Activated T-cell treated with anti-CD3 and anti-CD28 coated beads, Interleukin-2, amount 50 U/mL, for 72 hours (primary cell): Measurements from ENCODE around the gene CALCOCO2. TPM values are rescaled to one million over a fixed set of nuclear protein-coding genes. Genes with fewer than 3 reads are reported as not detected.
"Not testable (repeated sequence)": the region's sequence is repeated elsewhere in the genome, so short reads cannot be mapped to it uniquely, and the experiment has no call there.

Source experiments
- ATAC-seq, 2 donors: fragments of 150-1000 bp; cut with Tn5 transposase; replicated peaks in 1 of 2; 2 replicates each; pipeline ENCODE4 v1.10.0; 2021; ENCODE audit warnings: moderate library complexity in 2 of 2, mild to moderate bottlenecking in 1 of 2
- DNase-seq, 2 donors: peaks; one replicate each; pipeline ENCODE4 v3.0.0; 2021 to 2022; ENCODE audit warnings: mixed read lengths in 1 of 2
- H3K27ac Mint-ChIP-seq: one replicate; pipeline ENCODE4 v1.8.0; 2022; ENCODE audit warnings: mild to moderate bottlenecking, moderate library complexity, mixed read lengths
- H3K27me3 Mint-ChIP-seq: one replicate; pipeline ENCODE4 v1.8.0; 2022; ENCODE audit warnings: low read depth, mixed read lengths
- H3K36me3 Mint-ChIP-seq, 2 donors: one replicate each; pipeline ENCODE4 v1.8.0; 2022; ENCODE audit warnings: mixed read lengths in 2 of 2, mild to moderate bottlenecking in 1 of 2; ENCODE audit not compliant: insufficient read depth in 2 of 2
- H3K4me1 Mint-ChIP-seq: one replicate; pipeline ENCODE4 v1.8.0; 2022; ENCODE audit warnings: low read depth, mixed read lengths
- H3K4me3 Mint-ChIP-seq, 2 donors: one replicate each; pipeline ENCODE4 v1.8.0; 2022; ENCODE audit warnings: mild to moderate bottlenecking in 2 of 2, mixed read lengths in 2 of 2, moderate library complexity in 2 of 2
- H3K9me3 Mint-ChIP-seq, 2 donors: one replicate each; pipeline ENCODE4 v1.8.0; 2022; ENCODE audit warnings: mixed read lengths in 2 of 2
- total RNA-seq, 2 donors: library from RNA; stranded (reverse); gene quantifications; one replicate each; pipeline ENCODE4 v1.2.3, GENCODE V29; 2022

Gene CALCOCO2, protein sequence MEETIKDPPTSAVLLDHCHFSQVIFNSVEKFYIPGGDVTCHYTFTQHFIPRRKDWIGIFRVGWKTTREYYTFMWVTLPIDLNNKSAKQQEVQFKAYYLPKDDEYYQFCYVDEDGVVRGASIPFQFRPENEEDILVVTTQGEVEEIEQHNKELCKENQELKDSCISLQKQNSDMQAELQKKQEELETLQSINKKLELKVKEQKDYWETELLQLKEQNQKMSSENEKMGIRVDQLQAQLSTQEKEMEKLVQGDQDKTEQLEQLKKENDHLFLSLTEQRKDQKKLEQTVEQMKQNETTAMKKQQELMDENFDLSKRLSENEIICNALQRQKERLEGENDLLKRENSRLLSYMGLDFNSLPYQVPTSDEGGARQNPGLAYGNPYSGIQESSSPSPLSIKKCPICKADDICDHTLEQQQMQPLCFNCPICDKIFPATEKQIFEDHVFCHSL
- total RNA-seq: 100 to 1,000 TPM in 1 of 2 donors, 10 to 100 TPM in 1; 97.0 to 132 TPM

GRCh38 chr17:48830840-48831548 is at the start of gene CALCOCO2:
CALCOCO2 (plus strand) TSS chr17:48831035; CDS start chr17:48841708, 10,673 bp downstream.
- Mint-ChIP-seq H3K27ac (peak within 1 kb of the TSS; percentile 75), H3K4me1 (peaks cover 53% of the 10 kb centered on the region), H3K27me3 (peaks cover 5% of the 10 kb centered on the region), H3K4me3 (peak within 1 kb of the TSS; percentile 90 to 94), H3K9me3 (no peaks in the 10 kb centered on the region), H3K36me3 (peaks cover 0 to 2% of the 10 kb centered on the region in 2 donors)
- DNase-seq (peak; percentile 92 to 94), ATAC-seq (peak; percentile 89 to 91)

DNA sequence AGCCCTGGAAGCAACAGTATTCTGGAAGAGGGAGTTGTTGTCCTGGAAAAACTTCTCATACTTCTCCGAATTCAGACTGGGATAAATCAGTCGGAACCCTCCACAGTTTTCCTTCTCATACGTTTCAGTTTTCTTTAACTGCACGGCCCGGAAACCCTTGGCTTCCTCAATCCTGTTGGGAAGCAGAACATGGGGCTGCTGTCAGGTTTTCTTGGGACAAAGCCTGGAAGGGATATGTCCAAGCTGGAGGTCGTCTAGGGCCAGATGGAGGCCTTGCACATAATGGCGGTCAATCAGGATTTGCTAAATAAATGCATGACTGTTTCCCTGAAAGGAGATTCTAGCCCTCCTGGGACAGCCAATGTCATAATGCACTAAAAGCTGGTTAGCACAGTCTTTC is 43.0 kb upstream of the CALCOCO2 start:
- Mint-ChIP-seq H3K9me3 (no peaks in the 10 kb centered on the region), H3K27ac (no peak overlapping the region), H3K4me1 (peaks cover 17% of the 10 kb centered on the region), H3K27me3 (peaks cover 52% of the 10 kb centered on the region), H3K4me3 (no peak overlapping the region), H3K36me3 (no peaks in the 10 kb centered on the region)
- DNase-seq (no peak), ATAC-seq (no peak)

- H3K9me3 Mint-ChIP-seq: no peaks in the 10 kb centered on the region
- ATAC-seq (no peak), DNase-seq (no peak)
- no peak overlapping the region for H3K27ac Mint-ChIP-seq
- H3K27me3 Mint-ChIP-seq: peaks cover 74% of the 10 kb centered on the region
- no peaks in the 10 kb centered on the region for H3K36me3 Mint-ChIP-seq
- H3K4me1 Mint-ChIP-seq: peaks cover 17% of the 10 kb centered on the region
- H3K4me3 Mint-ChIP-seq: no peak overlapping the region
Observed at GRCh38 chr17:48790607-48791127, 40.2 kb upstream of the CALCOCO2 start.

DNA sequence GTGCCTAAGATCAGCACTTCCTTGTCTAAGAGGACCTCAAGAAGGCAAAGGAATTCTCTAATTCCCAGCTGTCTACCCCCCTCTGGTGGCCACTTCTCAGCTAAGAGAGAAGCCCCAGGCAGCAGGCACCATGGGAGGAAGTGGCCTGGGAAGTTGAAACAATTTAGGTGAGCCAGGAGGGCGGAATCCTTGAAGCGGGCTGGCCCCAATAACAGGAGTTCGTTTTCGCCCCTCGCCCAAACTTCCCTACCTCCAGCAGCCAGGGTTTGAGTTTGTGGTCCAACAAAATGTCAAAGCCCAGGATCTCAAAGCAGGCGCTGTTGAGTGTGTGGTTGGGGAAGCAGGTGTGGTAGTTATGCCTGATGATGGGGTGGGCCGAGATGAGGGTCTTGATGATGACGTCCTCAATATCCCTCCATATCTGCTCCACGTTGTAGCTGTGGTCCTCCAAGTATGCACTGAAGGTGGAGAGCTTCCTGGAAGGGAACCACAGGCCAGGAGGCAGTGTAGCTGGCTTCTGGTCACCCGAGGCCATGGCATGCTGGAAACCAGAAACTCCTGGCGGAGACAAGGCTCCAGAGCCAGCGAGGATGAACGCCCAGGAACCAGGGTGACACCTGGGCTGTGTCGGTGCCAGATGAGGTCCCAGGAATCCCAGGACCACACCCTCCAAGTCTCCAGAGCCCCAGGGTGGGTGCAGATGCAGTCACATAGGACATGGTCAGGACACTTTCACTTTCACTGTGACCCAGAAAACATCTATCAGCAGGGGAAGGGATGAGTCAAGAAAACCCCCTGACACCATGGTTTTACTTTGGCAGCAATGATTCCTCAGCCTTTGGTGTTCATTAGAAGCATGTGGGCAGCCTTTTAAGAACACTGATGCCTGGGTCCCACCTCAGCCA is 39.5 kb upstream of the CALCOCO2 start:
- peaks cover 71% of the 10 kb centered on the region for H3K27me3 Mint-ChIP-seq
- peaks cover 17% of the 10 kb centered on the region for H3K4me1 Mint-ChIP-seq
- no peak overlapping the region for H3K4me3 Mint-ChIP-seq
- H3K36me3 Mint-ChIP-seq: no peaks in the 10 kb centered on the region
- no peaks in the 10 kb centered on the region for H3K9me3 Mint-ChIP-seq
- peak; percentile 86 to 93 for ATAC-seq
- DNase-seq: peak; percentile 16 to 36
- H3K27ac Mint-ChIP-seq: no peak overlapping the region

GRCh38 chr17:48792033-48792798 is 38.6 kb upstream of the CALCOCO2 start:
- H3K27me3 Mint-ChIP-seq: peaks cover 70% of the 10 kb centered on the region
- no peak for ATAC-seq
- H3K36me3 Mint-ChIP-seq: no peaks in the 10 kb centered on the region
- H3K4me3 Mint-ChIP-seq: no peak overlapping the region
- H3K27ac Mint-ChIP-seq: no peak overlapping the region
- H3K4me1 Mint-ChIP-seq: peaks cover 17% of the 10 kb centered on the region
- no peak for DNase-seq
- H3K9me3 Mint-ChIP-seq: no peaks in the 10 kb centered on the region

GRCh38 chr17:48795444-48796162 is 35.2 kb upstream of the CALCOCO2 start:
- ATAC-seq (no peak), DNase-seq (no peak)
- no peak overlapping the region for H3K4me3 Mint-ChIP-seq
- no peaks in the 10 kb centered on the region for H3K36me3 Mint-ChIP-seq
- peaks cover 17% of the 10 kb centered on the region for H3K4me1 Mint-ChIP-seq
- H3K27me3 Mint-ChIP-seq: peaks cover 50% of the 10 kb centered on the region
- H3K27ac Mint-ChIP-seq: no peak overlapping the region
- H3K9me3 Mint-ChIP-seq: no peaks in the 10 kb centered on the region

- peaks cover 14% of the 10 kb centered on the region for H3K4me1 Mint-ChIP-seq
- H3K4me3 Mint-ChIP-seq, DNase-seq, H3K36me3 Mint-ChIP-seq, H3K9me3 Mint-ChIP-seq, H3K27ac Mint-ChIP-seq, ATAC-seq: not testable (repeated sequence)
- peaks cover 44% of the 10 kb centered on the region for H3K27me3 Mint-ChIP-seq
Observed at GRCh38 chr17:48796163-48796522, 34.7 kb upstream of the CALCOCO2 start.

DNA sequence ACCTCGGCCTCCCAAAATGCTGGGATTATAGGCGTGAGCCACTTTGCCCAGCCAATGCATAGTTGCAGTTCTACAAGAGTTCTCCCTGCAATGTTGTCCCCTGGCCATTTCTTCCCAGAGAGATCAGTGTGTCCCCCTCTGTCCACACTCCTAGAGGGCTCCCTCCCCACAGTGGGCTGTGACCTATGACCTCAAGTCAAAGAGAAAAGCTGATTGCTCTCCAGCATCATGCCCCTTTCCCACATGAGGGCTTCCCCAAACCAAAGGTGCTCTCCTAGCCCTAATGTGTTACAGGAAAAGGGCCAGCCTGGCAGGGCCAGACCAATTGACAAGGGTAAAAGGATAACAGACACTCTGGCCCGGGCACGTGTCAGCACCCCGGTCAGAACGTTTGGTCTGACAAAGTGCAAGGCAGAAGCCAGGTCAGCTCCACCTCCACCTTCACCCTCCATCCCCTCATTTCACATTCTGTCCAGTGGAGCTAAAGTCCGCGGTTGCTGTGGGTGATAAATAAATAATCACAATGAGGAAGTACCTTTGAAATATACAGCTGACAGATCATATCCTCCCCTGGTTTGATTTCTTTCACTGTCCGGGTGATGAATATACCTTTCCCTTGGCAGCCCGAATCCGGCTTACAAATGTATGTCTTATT is 31.6 kb upstream of the CALCOCO2 start:
- Mint-ChIP-seq H3K4me3 (no peak overlapping the region), H3K9me3 (no peaks in the 10 kb centered on the region), H3K36me3 (no peaks in the 10 kb centered on the region), H3K27me3 (peaks cover 18% of the 10 kb centered on the region), H3K4me1 (no peaks in the 10 kb centered on the region), H3K27ac (no peak overlapping the region)
- no peak for ATAC-seq
- DNase-seq: no peak

DNA sequence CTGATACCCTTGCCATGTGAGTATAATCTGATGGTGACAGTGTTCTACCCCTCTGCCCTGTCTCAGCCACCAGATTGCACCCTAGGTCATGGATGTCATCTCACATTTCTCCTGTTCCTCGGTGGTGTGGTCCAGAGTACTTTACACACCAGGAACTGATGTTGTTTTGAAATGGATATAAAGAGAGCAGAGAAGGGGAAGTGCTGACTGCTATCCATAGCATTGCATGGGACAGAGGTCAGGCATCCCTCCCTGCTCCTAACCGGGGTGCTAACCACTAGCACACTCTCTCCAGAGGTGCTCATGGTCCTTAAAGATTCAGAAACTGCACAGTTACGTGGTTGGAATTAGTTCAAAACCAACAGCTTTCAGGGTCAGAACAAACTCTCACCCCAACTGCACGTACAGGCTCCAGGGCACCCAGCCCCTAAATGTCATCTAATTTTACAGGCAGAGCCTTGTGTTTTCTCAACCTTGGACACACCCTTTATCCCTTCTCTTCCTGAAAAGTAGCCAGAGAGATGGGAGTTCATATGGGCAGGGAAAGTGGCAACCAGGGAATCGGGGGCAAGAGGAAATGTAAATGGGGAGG is 30.1 kb upstream of the CALCOCO2 start:
- no peak overlapping the region for H3K27ac Mint-ChIP-seq
- no peaks in the 10 kb centered on the region for H3K36me3 Mint-ChIP-seq
- peaks cover 9% of the 10 kb centered on the region for H3K27me3 Mint-ChIP-seq
- ATAC-seq (no peak), DNase-seq (no peak)
- H3K4me1 Mint-ChIP-seq: no peaks in the 10 kb centered on the region
- H3K9me3 Mint-ChIP-seq: no peaks in the 10 kb centered on the region
- no peak overlapping the region for H3K4me3 Mint-ChIP-seq

DNA sequence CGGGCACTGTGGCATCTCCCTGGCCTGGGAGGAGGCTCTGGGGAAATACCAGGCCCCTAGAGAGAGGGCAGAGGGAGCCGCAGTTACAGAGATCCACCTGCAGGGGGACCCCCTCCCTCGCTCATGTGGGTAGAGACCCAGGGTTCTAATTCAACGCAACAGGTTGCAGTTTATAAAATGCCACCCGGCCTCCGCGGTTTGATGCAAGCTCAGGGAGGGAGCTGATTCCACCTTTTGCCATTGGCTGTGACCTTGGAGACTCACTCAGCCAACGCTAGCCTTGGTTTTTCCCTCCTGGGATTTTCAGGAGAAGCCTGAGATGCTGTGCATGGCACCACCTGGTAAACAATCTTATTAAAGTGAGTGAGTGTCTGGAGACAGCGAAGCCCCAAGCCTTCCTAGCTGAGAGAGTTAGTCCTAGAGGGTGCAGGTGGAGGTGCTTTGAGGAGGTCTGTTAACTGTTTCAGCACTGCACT is 25.9 kb upstream of the CALCOCO2 start:
- H3K9me3 Mint-ChIP-seq: no peaks in the 10 kb centered on the region
- no peaks in the 10 kb centered on the region for H3K36me3 Mint-ChIP-seq
- H3K4me3 Mint-ChIP-seq: no peak overlapping the region
- no peaks in the 10 kb centered on the region for H3K27me3 Mint-ChIP-seq
- peak; percentile 83 to 84 for ATAC-seq
- H3K27ac Mint-ChIP-seq: no peak overlapping the region
- H3K4me1 Mint-ChIP-seq: no peaks in the 10 kb centered on the region
- peak; percentile 68 to 78 for DNase-seq

DNA sequence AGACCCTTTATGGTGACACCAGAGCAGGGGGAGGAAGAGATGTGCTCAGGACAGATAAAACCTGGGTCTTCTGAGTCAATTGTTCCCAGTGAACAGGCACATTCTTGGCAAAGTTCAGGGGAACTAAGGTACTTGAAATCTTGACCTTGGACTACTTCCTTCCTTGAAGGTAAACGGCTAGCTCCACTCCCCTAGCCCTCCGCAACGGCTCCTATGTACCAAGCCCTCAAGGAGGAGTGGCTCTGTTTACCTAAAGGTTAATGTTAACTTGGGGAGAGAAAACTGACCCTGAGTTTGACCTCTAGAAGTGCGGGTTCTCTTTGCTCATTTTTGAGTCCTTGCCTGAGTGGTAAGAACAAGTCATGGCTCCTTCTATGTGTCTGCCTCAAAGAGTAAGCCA is 21.7 kb upstream of the CALCOCO2 start:
- Mint-ChIP-seq H3K27ac (no peak overlapping the region), H3K36me3 (no peaks in the 10 kb centered on the region), H3K9me3 (no peaks in the 10 kb centered on the region)

More for the DNA sequence above, 21.7 kb upstream of the CALCOCO2 start:
- Mint-ChIP-seq H3K4me1 (no peaks in the 10 kb centered on the region), H3K27me3 (peaks cover 9% of the 10 kb centered on the region), H3K4me3 (no peak overlapping the region)
- ATAC-seq (no peak), DNase-seq (no peak)
